ENCODE measurements around the gene TDRD10.

- TF ChIP-seq POLR2AphosphoS5 (IDR thresholded peaks at IDR 0.05) (no peak), CTCF (IDR thresholded peaks at IDR 0.05) (no peak), POLR2A (IDR thresholded peaks at IDR 0.05) (no peak)
These were observed 48.6 kb downstream of the TDRD10 start for GRCh38 chr1:154550657-154551056.
